ENCODE data around the gene CREBBP.

CREBBP gene

GRCh38 chr16:3785413-3785812, 95.1 kb downstream of the CREBBP start:
- no peaks in the 10 kb centered on the region for H3K27me3 ChIP-seq (replicated peaks; ENCODE audit: control insufficient read depth, insufficient read depth, low read length, poor library complexity, severe bottlenecking)
- no peak overlapping the region for H3K27ac ChIP-seq (ENCODE audit: insufficient read depth, low read length, poor library complexity, severe bottlenecking)
- no peak for DNase-seq
- peaks cover 39% of the 10 kb centered on the region for H3K36me3 ChIP-seq (ENCODE audit: control insufficient read depth, insufficient read depth, low read length)
- H3K4me3 ChIP-seq (ENCODE audit: insufficient read depth, low read depth, low read length, poor library complexity, severe bottlenecking), result no peak overlapping the region
- no peaks in the 10 kb centered on the region for H3K9me3 ChIP-seq (ENCODE audit: control insufficient read depth, low read length)
- peaks cover 14% of the 10 kb centered on the region for H3K4me1 ChIP-seq (ENCODE audit: control insufficient read depth, insufficient read depth, low read length, poor library complexity, severe bottlenecking)

- no peak overlapping the region for H3K27ac ChIP-seq (ENCODE audit: insufficient read depth, low read length, poor library complexity, severe bottlenecking)
- no peaks in the 10 kb centered on the region for H3K27me3 ChIP-seq (replicated peaks; ENCODE audit: control insufficient read depth, insufficient read depth, low read length, poor library complexity, severe bottlenecking)
- DNase-seq, result no peak
- H3K4me1 ChIP-seq (ENCODE audit: control insufficient read depth, insufficient read depth, low read length, poor library complexity, severe bottlenecking), result peaks cover 3% of the 10 kb centered on the region
- no peaks in the 10 kb centered on the region for H3K9me3 ChIP-seq (ENCODE audit: control insufficient read depth, low read length)
- peaks cover 52% of the 10 kb centered on the region for H3K36me3 ChIP-seq (ENCODE audit: control insufficient read depth, insufficient read depth, low read length)
- no peak overlapping the region for H3K4me3 ChIP-seq (ENCODE audit: insufficient read depth, low read depth, low read length, poor library complexity, severe bottlenecking)
Observed at GRCh38 chr16:3783516-3783915, 97.0 kb downstream of the CREBBP start.

DNA sequence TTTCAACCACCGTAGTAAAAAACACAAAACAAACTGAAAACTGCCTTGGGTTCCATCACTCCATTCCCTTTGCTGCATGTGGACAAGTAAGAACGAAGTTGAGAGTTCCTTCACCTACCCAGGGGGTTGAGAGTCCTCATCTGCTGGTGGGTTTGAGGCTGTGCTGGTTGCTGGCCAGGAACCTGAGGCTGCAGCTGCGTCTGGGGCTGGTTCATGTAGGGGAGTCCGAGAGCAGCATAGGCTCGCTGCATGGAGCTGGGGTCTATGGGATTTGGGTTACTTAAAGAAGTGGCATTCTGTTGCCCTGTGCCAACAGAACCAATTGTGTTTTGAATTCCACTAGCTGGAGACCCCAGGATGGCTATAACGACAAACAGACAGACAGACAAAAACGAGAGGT, 97.9 kb downstream of the CREBBP start:
- no peaks in the 10 kb centered on the region for H3K9me3 ChIP-seq (ENCODE audit: control insufficient read depth, low read length)
- H3K36me3 ChIP-seq (ENCODE audit: control insufficient read depth, insufficient read depth, low read length), result peaks cover 54% of the 10 kb centered on the region
- H3K27me3 ChIP-seq (replicated peaks; ENCODE audit: control insufficient read depth, insufficient read depth, low read length, poor library complexity, severe bottlenecking), result no peaks in the 10 kb centered on the region
- H3K4me1 ChIP-seq (ENCODE audit: control insufficient read depth, insufficient read depth, low read length, poor library complexity, severe bottlenecking), result no peaks in the 10 kb centered on the region
- no peak overlapping the region for H3K4me3 ChIP-seq (ENCODE audit: insufficient read depth, low read depth, low read length, poor library complexity, severe bottlenecking)
- DNase-seq, result no peak
- H3K27ac ChIP-seq (ENCODE audit: insufficient read depth, low read length, poor library complexity, severe bottlenecking), result no peak overlapping the region

- Histone ChIP-seq H3K4me1 (ENCODE audit: control insufficient read depth, insufficient read depth, low read length, poor library complexity, severe bottlenecking) (no peaks in the 10 kb centered on the region), H3K36me3 (ENCODE audit: control insufficient read depth, insufficient read depth, low read length) (peaks cover 60% of the 10 kb centered on the region), H3K27me3 (replicated peaks; ENCODE audit: control insufficient read depth, insufficient read depth, low read length, poor library complexity, severe bottlenecking) (no peaks in the 10 kb centered on the region), H3K9me3 (ENCODE audit: control insufficient read depth, low read length) (no peaks in the 10 kb centered on the region), H3K27ac (ENCODE audit: insufficient read depth, low read length, poor library complexity, severe bottlenecking) (no peak overlapping the region), H3K4me3 (ENCODE audit: insufficient read depth, low read depth, low read length, poor library complexity, severe bottlenecking) (no peak overlapping the region)
- no peak for DNase-seq
Observed at GRCh38 chr16:3781421-3781820, 99.1 kb downstream of the CREBBP start.

DNA sequence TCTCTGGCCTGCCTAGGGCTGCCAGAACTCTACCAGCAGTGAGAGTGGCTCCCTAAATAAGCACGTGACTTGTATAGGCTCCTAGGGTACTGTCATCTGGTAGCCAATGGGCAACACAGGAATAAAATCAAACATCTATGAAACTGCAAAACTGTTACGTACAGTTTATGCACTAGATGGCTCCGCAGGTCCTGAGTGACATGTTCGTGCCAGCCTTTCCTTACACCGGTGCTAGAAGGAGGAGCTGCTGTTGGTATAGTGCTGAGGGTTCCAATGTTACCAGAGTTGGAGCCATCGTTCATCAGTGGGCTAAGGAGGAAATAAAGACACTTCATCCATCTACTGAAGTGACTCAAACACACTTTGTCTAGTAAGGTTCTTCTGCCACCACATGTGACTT, 99.9 kb downstream of the CREBBP start:
- Histone ChIP-seq H3K27me3 (replicated peaks; ENCODE audit: control insufficient read depth, insufficient read depth, low read length, poor library complexity, severe bottlenecking) (no peaks in the 10 kb centered on the region), H3K9me3 (ENCODE audit: control insufficient read depth, low read length) (no peaks in the 10 kb centered on the region), H3K4me1 (ENCODE audit: control insufficient read depth, insufficient read depth, low read length, poor library complexity, severe bottlenecking) (no peaks in the 10 kb centered on the region), H3K4me3 (ENCODE audit: insufficient read depth, low read depth, low read length, poor library complexity, severe bottlenecking) (no peak overlapping the region), H3K36me3 (ENCODE audit: control insufficient read depth, insufficient read depth, low read length) (peaks cover 62% of the 10 kb centered on the region), H3K27ac (ENCODE audit: insufficient read depth, low read length, poor library complexity, severe bottlenecking) (no peak overlapping the region)
- no peak for DNase-seq

GRCh38 chr16:3776316-3776715, 104.2 kb downstream of the CREBBP start:
- no peaks in the 10 kb centered on the region for H3K4me1 ChIP-seq (ENCODE audit: control insufficient read depth, insufficient read depth, low read length, poor library complexity, severe bottlenecking)
- H3K27ac ChIP-seq (ENCODE audit: insufficient read depth, low read length, poor library complexity, severe bottlenecking), result no peak overlapping the region
- H3K9me3 ChIP-seq (ENCODE audit: control insufficient read depth, low read length), result no peaks in the 10 kb centered on the region
- no peak for DNase-seq
- no peaks in the 10 kb centered on the region for H3K27me3 ChIP-seq (replicated peaks; ENCODE audit: control insufficient read depth, insufficient read depth, low read length, poor library complexity, severe bottlenecking)
- H3K36me3 ChIP-seq (ENCODE audit: control insufficient read depth, insufficient read depth, low read length), result peaks cover 75% of the 10 kb centered on the region
- no peak overlapping the region for H3K4me3 ChIP-seq (ENCODE audit: insufficient read depth, low read depth, low read length, poor library complexity, severe bottlenecking)

GRCh38 chr16:3774819-3775218, 105.7 kb downstream of the CREBBP start:
- Histone ChIP-seq H3K9me3 (ENCODE audit: control insufficient read depth, low read length) (no peaks in the 10 kb centered on the region), H3K4me1 (ENCODE audit: control insufficient read depth, insufficient read depth, low read length, poor library complexity, severe bottlenecking) (no peaks in the 10 kb centered on the region), H3K27me3 (replicated peaks; ENCODE audit: control insufficient read depth, insufficient read depth, low read length, poor library complexity, severe bottlenecking) (no peaks in the 10 kb centered on the region), H3K4me3 (ENCODE audit: insufficient read depth, low read depth, low read length, poor library complexity, severe bottlenecking) (no peak overlapping the region), H3K36me3 (ENCODE audit: control insufficient read depth, insufficient read depth, low read length) (peaks cover 74% of the 10 kb centered on the region), H3K27ac (ENCODE audit: insufficient read depth, low read length, poor library complexity, severe bottlenecking) (no peak overlapping the region)
- no peak for DNase-seq

DNA sequence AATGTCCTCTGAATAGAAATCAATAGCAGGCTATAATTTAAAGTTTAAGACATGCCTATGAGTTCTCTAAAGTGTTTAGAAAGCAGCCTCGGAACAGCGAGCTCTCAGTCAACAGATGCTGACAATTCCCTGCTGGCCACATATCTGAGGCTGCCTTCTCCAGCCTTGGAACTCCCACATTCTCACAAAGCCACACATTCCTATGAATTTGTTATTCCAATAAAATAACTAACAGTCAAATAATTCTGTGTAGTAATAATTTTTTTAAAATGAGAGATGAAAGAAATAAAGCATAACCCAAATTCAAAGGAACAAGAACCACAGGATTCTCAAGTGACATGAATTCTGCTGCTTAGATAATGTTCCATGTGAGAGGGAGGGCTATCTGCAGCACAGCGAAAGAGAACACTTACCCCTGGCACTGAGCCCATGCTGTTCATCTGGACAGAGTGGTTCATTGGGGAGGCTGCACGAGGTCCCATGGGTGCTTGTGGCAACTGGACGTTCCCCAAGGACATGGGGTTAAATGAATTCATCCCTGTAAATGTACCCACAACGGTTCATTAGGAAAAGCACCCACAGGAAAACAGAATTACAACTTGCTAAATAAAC, 106.3 kb downstream of the CREBBP start:
- Histone ChIP-seq H3K36me3 (ENCODE audit: control insufficient read depth, insufficient read depth, low read length) (peaks cover 74% of the 10 kb centered on the region), H3K4me3 (ENCODE audit: insufficient read depth, low read depth, low read length, poor library complexity, severe bottlenecking) (no peak overlapping the region)
- no peak for DNase-seq

DNA sequence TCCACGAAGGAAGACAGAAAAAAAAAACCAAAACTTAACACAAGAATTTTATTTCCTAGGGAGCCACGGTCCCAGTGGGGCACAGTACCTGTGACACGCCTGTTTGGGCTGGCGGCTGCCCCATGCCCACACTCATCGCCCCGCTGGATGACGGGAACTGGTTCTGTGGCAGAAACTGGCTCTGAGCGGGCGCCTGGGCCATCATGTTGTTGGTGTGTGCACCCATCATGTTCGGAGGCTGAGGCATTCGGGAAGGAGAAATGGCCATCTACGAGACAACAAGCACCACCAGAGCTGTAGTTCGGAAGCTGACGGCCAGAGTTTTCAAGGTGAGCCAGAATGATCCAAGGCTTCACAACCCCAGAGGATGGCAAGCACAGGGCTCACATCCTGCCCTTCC, 106.8 kb downstream of the CREBBP start:
- Histone ChIP-seq H3K27me3 (replicated peaks; ENCODE audit: control insufficient read depth, insufficient read depth, low read length, poor library complexity, severe bottlenecking) (no peaks in the 10 kb centered on the region), H3K4me1 (ENCODE audit: control insufficient read depth, insufficient read depth, low read length, poor library complexity, severe bottlenecking) (no peaks in the 10 kb centered on the region), H3K4me3 (ENCODE audit: insufficient read depth, low read depth, low read length, poor library complexity, severe bottlenecking) (no peak overlapping the region), H3K9me3 (ENCODE audit: control insufficient read depth, low read length) (no peaks in the 10 kb centered on the region), H3K36me3 (ENCODE audit: control insufficient read depth, insufficient read depth, low read length) (peaks cover 76% of the 10 kb centered on the region), H3K27ac (ENCODE audit: insufficient read depth, low read length, poor library complexity, severe bottlenecking) (no peak overlapping the region)
- DNase-seq, result no peak

More for the DNA sequence above, 106.3 kb downstream of the CREBBP start:
- Histone ChIP-seq H3K4me1 (ENCODE audit: control insufficient read depth, insufficient read depth, low read length, poor library complexity, severe bottlenecking) (no peaks in the 10 kb centered on the region), H3K27ac (ENCODE audit: insufficient read depth, low read length, poor library complexity, severe bottlenecking) (no peak overlapping the region), H3K9me3 (ENCODE audit: control insufficient read depth, low read length) (no peaks in the 10 kb centered on the region), H3K27me3 (replicated peaks; ENCODE audit: control insufficient read depth, insufficient read depth, low read length, poor library complexity, severe bottlenecking) (no peaks in the 10 kb centered on the region)

DNA sequence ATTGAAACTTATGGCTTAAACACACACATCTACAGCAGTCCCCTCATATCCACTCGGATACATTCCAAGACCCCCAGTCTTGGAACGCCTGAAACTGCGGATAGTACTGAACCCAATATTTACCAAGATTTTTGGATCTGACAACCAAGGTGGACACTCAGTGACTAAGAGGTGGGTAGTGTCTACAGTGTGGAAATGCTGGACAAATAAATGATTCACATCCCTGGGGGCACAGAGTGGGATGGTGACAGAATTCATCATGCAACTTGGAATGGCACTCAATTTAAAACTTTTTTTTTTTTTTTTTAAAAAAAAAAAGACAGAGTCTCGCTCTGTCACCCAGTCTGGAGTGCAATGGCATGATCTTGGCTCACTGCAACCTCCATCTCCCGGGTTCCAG, 109.0 kb downstream of the CREBBP start:
- DNase-seq, result no peak
- H3K27ac ChIP-seq (ENCODE audit: insufficient read depth, low read length, poor library complexity, severe bottlenecking), result no peak overlapping the region
- H3K9me3 ChIP-seq (ENCODE audit: control insufficient read depth, low read length), result no peaks in the 10 kb centered on the region
- no peaks in the 10 kb centered on the region for H3K4me1 ChIP-seq (ENCODE audit: control insufficient read depth, insufficient read depth, low read length, poor library complexity, severe bottlenecking)
- no peaks in the 10 kb centered on the region for H3K27me3 ChIP-seq (replicated peaks; ENCODE audit: control insufficient read depth, insufficient read depth, low read length, poor library complexity, severe bottlenecking)
- H3K4me3 ChIP-seq (ENCODE audit: insufficient read depth, low read depth, low read length, poor library complexity, severe bottlenecking), result no peak overlapping the region
- peaks cover 81% of the 10 kb centered on the region for H3K36me3 ChIP-seq (ENCODE audit: control insufficient read depth, insufficient read depth, low read length)
